ENCODE results near the gene ANKRD16.

Gene ANKRD16

GRCh38 chr10:5904227-5904626 lies 14.5 kb upstream of the ANKRD16 start:
- in situ Hi-C loops (cut with MboI; ENCODE audit: low sequenced_read_pairs): no loop called here

- in situ Hi-C loops (cut with MboI; ENCODE audit: low sequenced_read_pairs): no loop called here
Measured at GRCh38 chr10:5903563-5903962, 13.9 kb upstream of the ANKRD16 start.

- in situ Hi-C loops (cut with MboI; ENCODE audit: low sequenced_read_pairs): no loop called here
Measured at GRCh38 chr10:5902511-5903274, 13.0 kb upstream of the ANKRD16 start.

DNA sequence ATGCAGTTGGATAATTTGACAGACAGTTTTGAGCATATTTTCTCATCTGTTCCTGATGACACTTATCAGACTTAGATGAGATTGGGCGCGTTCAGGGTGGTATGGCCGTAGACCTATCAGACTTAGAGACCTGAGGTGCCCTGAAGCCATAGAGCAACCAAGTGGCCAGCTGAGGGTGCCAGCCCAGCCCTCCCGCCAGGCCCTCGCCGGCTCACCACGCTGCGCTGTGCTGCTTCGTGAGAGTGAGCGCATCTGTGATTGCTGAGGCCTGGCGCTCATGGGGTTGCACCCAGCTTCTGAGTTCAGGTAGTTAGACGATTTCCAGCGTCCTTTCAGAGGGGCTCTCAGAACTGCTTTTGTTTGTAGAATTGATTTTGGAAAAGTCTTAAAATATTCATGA lies 10.6 kb upstream of the ANKRD16 start:
- in situ Hi-C loops (cut with MboI; ENCODE audit: low sequenced_read_pairs): no loop called here

- in situ Hi-C loops (cut with MboI; ENCODE audit: low sequenced_read_pairs): no loop called here
Measured at GRCh38 chr10:5898163-5898562, 8.5 kb upstream of the ANKRD16 start.

- in situ Hi-C loops (cut with MboI; ENCODE audit: low sequenced_read_pairs): no loop called here
Measured at GRCh38 chr10:5897504-5897903, 7.8 kb upstream of the ANKRD16 start.

- in situ Hi-C loops (cut with MboI; ENCODE audit: low sequenced_read_pairs): no loop called here
Measured at GRCh38 chr10:5897053-5897340, 7.3 kb upstream of the ANKRD16 start.

DNA sequence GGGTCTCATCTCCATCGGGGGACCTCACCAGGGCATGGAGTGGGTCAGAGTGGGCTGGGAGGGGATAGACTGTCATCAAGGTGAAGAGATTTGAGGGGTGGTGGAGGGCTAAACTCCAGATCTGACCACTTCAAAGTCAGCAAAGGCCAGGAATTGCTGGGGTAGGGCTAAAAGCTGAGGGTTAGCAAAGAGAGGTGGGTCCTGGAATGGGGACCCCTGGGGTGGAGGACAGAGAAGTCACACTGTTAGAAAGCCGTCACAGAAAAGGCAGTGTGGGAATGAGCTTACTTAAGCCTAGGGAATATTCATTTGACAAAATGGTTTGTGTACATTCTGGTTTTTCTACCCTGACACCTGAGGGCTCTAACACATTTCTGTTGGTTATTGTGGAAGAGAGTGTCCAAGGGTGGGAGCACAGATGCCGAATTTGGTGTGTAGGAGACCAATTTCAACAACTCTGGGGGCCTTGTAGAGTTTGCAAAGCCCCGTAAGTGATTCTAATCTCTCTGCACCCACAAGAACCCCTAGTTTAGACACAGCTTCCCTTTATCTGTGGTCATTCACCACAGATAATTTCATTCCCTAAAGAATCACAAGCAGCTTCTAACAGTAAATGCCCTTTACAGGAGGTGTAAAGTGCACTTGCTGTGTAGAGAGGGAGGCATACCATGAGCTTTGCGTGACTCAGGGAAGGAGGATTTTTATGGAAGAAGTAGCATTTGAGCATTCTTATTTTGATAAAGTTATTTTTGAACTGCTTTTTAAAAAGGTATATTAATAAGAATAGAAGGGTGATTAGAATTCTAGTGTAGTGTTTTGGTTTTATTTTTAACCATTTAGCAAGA lies 6.7 kb upstream of the ANKRD16 start:
- in situ Hi-C loops (cut with MboI; ENCODE audit: low sequenced_read_pairs): no loop called here

GRCh38 chr10:5895804-5896203 lies 6.1 kb upstream of the ANKRD16 start:
- in situ Hi-C loops (cut with MboI; ENCODE audit: low sequenced_read_pairs): no loop called here

GRCh38 chr10:5895365-5895764 lies 5.7 kb upstream of the ANKRD16 start:
- in situ Hi-C loops (cut with MboI; ENCODE audit: low sequenced_read_pairs): no loop called here

DNA sequence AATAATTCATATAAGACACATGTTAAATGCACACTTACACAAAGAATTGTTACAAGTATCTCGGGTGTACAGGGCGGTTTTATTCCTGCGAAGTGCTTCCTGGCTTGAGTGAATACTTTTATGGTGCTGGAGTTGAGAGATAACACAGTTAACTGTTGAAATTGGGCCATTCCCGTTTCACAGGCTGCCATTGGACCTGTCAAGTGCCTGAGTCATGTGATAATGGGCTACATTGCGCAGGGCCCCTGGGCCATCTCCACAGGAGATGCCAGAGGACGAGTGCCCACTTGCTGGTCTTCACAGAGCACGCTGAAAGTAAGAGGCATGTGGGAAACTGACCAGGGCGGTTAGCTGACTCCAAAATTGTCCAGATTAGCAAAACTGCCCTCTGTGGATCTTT lies 5.2 kb upstream of the ANKRD16 start:
- in situ Hi-C loops (cut with MboI; ENCODE audit: low sequenced_read_pairs): no loop called here

DNA sequence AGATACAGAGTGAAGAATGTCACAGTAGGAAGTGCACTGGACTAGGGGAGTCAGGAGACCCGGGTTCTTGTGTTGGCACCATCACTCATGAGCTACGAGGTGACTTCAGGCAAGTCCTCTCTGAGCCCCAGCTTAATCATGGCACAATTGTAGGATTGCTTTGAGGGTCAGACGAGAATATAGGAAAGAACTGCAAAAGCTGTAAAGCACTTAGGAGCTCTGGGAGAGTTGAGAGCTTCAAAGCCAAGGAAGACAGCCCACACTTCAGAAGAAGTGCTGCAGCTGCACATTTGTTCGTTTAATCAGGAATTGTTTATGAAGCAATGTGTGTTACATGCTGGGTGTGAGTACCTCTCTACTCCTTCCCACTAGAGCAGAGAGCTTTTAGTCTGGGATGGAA lies 4.7 kb upstream of the ANKRD16 start:
- in situ Hi-C loops (cut with MboI; ENCODE audit: low sequenced_read_pairs): no loop called here

DNA sequence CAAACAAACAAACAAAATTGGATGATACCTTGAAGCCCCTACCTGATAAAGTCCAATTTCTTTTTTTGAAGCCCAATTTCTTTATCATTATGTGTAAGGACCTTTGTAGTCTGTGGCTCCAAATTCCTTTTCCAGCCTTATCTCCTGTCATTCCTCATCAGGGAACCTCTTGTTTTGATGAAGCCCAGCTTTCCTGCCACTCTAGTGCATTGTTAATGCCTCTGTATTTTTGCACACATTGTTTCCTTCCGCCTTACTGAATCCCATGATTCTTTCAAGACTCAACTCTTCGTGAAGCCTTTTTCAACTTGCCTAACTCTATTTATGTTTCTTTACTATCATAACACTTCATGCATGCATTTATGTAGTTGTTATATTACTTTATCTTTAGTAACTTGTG lies 3.6 kb upstream of the ANKRD16 start:
- in situ Hi-C loops (cut with MboI; ENCODE audit: low sequenced_read_pairs): no loop called here

- in situ Hi-C loops (cut with MboI; ENCODE audit: low sequenced_read_pairs): no loop called here
Measured at GRCh38 chr10:5892007-5892406, 2.3 kb upstream of the ANKRD16 start.

DNA sequence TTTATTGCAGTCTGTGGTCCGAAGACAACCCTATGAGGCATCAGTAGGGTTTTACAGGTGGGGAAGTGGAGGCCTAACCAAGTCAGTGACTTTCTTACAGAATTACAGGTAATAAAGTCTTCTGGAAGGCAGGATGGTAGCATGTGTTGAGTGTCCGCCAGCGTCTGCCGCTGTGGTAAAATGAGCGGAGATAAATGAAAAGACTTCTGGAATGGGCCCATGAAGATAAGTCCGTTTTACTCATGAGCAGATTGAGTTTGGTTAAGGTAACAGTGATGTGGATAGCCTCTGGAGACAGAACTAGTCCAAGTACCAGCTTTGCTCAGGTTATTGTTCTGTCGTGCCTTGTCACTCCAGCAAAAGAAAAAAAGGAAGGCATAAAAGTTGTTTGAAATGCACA lies 1.3 kb upstream of the ANKRD16 start:
- in situ Hi-C loops (cut with MboI; ENCODE audit: low sequenced_read_pairs): no loop called here

GRCh38 chr10:5890452-5890915 lies 791 bp upstream of the ANKRD16 start:
- in situ Hi-C loops (cut with MboI; ENCODE audit: low sequenced_read_pairs): no loop called here

DNA sequence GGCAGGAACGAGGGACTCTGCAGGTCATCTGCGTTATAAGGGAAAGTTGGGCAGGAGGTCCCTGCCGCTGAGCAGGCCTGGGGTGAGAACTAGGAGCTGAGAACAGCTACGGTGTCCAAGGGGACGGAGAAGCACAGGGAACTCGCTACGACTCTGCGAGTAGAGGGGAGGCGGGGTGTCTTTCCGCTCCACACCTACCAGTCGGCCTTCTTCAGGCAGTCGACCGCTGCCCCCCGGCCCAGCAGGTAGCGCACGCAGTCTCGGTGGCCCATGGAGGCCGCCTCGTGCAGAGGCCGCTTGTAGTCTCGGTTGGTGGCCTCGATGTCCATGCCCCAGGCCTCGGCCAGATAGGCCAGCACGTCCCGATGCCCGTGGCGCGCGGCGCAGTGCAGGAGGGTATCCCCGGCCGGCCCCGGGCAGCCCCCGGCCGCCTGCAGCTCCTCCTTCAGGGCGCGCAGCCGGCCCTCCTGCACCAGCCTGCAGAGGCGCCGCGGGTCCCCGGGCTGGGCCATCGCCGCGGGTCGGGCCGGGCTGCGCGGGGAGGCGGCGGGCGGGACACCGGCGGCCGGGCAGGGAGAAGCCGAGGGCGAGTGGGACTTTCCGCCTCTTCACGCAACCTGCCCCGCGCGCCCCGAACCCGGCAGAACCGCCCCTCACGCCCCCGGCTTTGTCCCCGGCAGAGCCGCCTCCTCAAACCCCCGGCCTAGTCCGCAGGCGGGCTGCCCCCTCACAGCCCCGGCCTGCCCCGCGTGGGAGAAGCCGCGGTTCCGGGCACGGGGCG lies 660 bp downstream of the ANKRD16 start:
- in situ Hi-C loops (cut with MboI; ENCODE audit: low sequenced_read_pairs): no loop called here

GRCh38 chr10:5888351-5888750 lies 1.3 kb downstream of the ANKRD16 start:
- in situ Hi-C loops (cut with MboI; ENCODE audit: low sequenced_read_pairs): no loop called here

DNA sequence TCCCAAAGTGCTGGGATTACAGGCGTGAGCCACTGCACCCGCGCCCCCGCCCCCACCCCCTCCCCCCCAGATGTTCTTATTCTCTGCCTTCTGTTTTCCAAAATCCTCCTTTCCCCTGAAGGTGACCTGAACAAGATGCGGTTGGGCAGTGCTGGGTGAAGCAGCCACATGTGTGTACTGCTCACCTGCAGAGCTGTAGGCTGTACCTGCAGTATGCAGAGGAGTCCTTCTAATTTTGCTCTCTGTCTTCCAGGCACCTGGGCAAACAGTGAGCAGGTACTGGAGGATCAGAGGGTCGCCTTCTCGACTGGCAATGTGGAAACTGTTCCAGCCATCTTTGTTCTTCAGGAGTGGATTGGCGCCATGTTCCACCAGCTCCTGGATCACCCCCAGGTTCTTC lies 2.1 kb downstream of the ANKRD16 start:
- in situ Hi-C loops (cut with MboI; ENCODE audit: low sequenced_read_pairs): no loop called here

- in situ Hi-C loops (cut with MboI; ENCODE audit: low sequenced_read_pairs): no loop called here
Measured at GRCh38 chr10:5887029-5887428, 2.7 kb downstream of the ANKRD16 start.

- in situ Hi-C loops (cut with MboI; ENCODE audit: low sequenced_read_pairs): no loop called here
Measured at GRCh38 chr10:5885619-5886018, 4.1 kb downstream of the ANKRD16 start.

GRCh38 chr10:5882961-5883360 lies 6.7 kb downstream of the ANKRD16 start:
- in situ Hi-C loops (cut with MboI; ENCODE audit: low sequenced_read_pairs): no loop called here

Measured in HL-60/S4 treated with phorbol 12-myristate 13-acetate at 8.2 ng/mL for 4 days and 3 days (cell line).